Effector memory CD8-positive, alpha-beta T cell (primary cell): Measurements from ENCODE around the gene GFOD1.
"Not testable (repeated sequence)": the region's sequence is repeated elsewhere in the genome, so short reads cannot be mapped to it uniquely, and the experiment has no call there.

Experiments used
- ATAC-seq: fragments of 150-1000 bp; cut with Tn5 transposase; replicated peaks from 2 replicates; pipeline ENCODE4 v1.10.0; 2021; ENCODE audit warnings: mild to moderate bottlenecking, moderate library complexity
- DNase-seq, 3 experiments: peaks; one replicate each; pipeline ENCODE4 v3.0.0; 2021
- H3K27ac Mint-ChIP-seq, 2 donors: one replicate each; pipeline ENCODE4 v1.8.0; 2022; ENCODE audit warnings: mild to moderate bottlenecking in 2 of 2, mixed read lengths in 2 of 2, moderate library complexity in 2 of 2
- H3K27me3 Mint-ChIP-seq, 2 donors: one replicate each; pipeline ENCODE4 v1.8.0; 2022; ENCODE audit warnings: mixed read lengths in 2 of 2
- H3K36me3 Mint-ChIP-seq: one replicate; pipeline ENCODE4 v1.8.0; 2022; ENCODE audit warnings: mild to moderate bottlenecking, moderate library complexity, mixed read lengths; ENCODE audit not compliant: insufficient read depth
- H3K4me1 Mint-ChIP-seq, 2 donors: one replicate each; pipeline ENCODE4 v1.8.0; 2022; ENCODE audit warnings: low read depth in 2 of 2, mixed read lengths in 2 of 2
- H3K4me3 Mint-ChIP-seq, 2 donors: one replicate each; pipeline ENCODE4 v1.8.0; 2022; ENCODE audit warnings: mild to moderate bottlenecking in 2 of 2, mixed read lengths in 2 of 2, moderate library complexity in 2 of 2
- H3K9me3 Mint-ChIP-seq, 2 donors: one replicate each; pipeline ENCODE4 v1.8.0; 2022; ENCODE audit warnings: mixed read lengths in 2 of 2

The GFOD1 gene

DNA sequence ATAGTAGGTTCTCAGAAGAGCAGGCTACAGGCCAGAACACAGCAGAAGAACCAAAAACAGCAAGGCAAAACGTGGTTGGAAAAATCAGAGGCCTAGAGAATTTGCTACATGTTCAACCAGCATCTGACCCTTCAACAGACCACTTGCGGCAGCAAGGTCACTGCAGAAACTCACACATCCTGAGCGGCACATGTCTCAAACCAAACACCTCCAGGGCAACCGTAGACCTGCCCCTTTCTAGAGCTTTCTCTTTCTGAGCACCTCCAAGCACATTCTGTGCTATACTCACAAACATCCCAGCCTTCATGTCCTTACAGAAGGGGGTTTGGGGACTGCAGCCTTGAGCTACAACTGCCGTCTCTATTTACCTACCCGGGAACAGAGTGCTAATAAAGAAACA is 52.6 kb downstream of the GFOD1 start:
- DNase-seq (no peak), ATAC-seq (peak; percentile 30)
- Mint-ChIP-seq H3K4me3 (peak overlapping the region; percentile 72 to 89), H3K27me3 (no peaks in the 10 kb centered on the region), H3K36me3 (peaks cover 7% of the 10 kb centered on the region), H3K27ac (peak overlapping the region; percentile 86 to 99), H3K4me1 (peaks cover 45 to 62% of the 10 kb centered on the region in 2 donors), H3K9me3 (no peaks in the 10 kb centered on the region)

DNA sequence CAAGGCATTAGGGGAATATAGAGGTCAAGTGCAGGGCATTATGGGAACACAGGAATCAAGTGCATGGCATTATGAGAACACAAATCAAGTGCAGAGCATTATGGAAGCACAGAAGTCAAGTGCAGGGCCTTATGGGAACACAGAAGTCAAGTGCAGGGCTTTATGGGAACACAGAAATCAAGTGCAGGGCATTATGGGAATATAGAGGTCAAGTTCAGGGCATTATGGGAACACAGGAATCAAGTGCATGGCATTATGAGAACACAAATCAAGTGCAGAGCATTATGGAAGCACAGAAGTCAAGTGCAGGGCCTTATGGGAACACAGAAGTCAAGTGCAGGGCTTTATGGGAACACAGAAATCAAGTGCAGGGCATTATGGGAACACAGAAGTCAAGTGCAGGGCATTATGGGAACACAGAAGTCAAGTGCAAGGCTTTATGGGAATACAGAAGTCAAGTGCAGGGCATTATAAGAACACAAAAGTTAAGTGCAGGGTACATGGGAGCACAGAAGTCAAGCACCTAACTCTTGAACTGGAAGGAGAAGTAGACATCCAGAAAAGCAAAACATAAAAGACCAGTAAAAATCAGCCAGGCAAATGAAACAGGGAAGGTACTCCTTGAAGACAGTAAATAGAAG is 53.1 kb downstream of the GFOD1 start:
- not testable (repeated sequence) for ATAC-seq, DNase-seq, H3K27me3 Mint-ChIP-seq, H3K36me3 Mint-ChIP-seq, H3K9me3 Mint-ChIP-seq
- Mint-ChIP-seq H3K4me3 (peak overlapping the region in 1 of 2 donors; percentile 89), H3K27ac (peak overlapping the region; percentile 86 to 99), H3K4me1 (peaks cover 48 to 67% of the 10 kb centered on the region in 2 donors)

DNA sequence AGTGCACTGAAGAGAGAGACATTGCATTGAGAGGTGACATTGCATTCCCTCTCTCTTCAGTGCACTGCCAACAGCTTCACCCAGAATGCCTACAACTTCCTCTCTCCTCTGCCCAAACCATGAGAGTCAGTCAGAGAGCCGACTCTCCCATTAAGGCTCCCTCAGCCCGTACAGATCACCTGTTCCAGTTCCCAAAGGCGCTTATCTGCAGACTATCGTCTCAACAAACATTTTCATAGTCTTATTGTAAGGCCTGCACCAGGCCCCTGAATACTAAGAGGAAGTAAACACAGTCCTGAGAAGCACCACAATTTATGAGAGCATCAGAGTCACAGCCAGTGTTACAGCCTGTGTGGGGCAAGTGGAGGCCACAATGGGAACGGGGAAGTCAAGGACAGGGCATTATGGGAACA is 53.7 kb downstream of the GFOD1 start:
- H3K27ac Mint-ChIP-seq: peak overlapping the region; percentile 9 to 99
- peaks cover 53 to 72% of the 10 kb centered on the region in 2 donors for H3K4me1 Mint-ChIP-seq
- H3K36me3 Mint-ChIP-seq: peaks cover 7% of the 10 kb centered on the region
- H3K4me3 Mint-ChIP-seq: peak overlapping the region in 1 of 2 donors; percentile 74
- H3K9me3 Mint-ChIP-seq: no peaks in the 10 kb centered on the region
- DNase-seq: no peak
- no peaks in the 10 kb centered on the region for H3K27me3 Mint-ChIP-seq
- no peak for ATAC-seq

DNA sequence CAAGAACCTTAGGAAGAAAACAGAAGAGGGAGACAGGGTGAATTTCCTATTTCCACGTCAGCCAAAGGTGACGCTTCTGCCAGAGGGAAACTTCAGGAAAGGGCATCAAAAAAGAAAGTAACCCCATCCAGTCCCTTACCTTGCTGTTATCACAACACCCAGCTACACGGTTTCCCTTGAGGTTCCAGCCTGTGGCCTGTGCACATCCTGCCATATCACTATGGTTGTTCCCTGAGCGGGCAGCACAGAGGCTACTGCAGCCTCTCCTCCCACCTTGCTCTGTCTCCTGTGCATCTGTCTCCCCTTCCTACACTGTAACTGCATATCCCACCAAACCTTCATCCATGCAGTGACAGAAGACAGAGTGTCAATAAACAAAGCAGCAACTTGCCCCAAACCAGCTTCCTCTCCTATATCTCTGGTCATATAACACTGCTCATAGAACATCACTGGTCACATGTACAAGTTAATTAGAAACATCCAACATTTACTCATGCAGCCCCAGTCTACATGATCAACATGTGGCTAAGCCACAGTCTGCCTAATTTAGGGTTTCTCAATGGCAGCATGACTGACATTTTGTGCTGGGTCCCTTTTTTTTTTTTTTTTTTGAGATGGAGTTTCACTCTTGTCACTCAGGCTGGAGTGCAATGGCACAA is 54.7 kb downstream of the GFOD1 start:
- Mint-ChIP-seq H3K27ac (peak overlapping the region; percentile 87 to 99), H3K36me3 (peaks cover 17% of the 10 kb centered on the region), H3K4me3 (peak overlapping the region; percentile 67 to 74), H3K9me3 (no peaks in the 10 kb centered on the region), H3K4me1 (peaks cover 62 to 80% of the 10 kb centered on the region in 2 donors), H3K27me3 (no peaks in the 10 kb centered on the region)
- ATAC-seq (peak; percentile 8), DNase-seq (no peak)

DNA sequence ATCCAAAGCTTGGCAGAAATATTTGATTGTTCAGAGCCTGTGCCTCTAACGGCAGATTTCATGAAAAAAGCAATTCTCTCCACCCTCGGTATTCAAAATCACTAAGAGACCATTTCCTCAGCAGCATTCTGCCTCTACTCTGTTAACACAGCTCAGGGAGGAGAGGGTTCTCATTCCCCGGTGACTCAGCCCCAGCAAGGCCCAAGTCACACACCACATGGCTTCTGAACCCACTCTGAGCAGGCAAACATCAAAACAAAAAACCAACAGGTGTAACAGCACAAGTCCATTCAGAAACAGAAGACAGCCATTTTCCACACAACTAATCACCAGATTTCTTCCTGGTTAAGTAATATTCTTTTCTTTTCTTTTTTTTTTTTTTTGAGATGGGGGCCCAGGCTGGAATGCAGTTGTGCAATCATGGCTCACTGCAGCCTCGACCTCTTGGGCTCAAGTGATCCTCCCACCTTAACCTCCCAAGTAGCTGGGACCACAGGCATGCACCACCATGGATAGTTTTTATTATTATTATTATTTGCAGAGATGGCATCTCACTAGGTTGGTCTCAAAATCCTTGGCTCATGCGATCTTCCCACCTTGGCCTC is 55.4 kb downstream of the GFOD1 start:
- Mint-ChIP-seq H3K4me3 (peak overlapping the region; percentile 67 to 74), H3K4me1 (peaks cover 63 to 83% of the 10 kb centered on the region in 2 donors), H3K27me3 (no peaks in the 10 kb centered on the region), H3K27ac (peak overlapping the region; percentile 87 to 99), H3K9me3 (no peaks in the 10 kb centered on the region), H3K36me3 (peaks cover 18% of the 10 kb centered on the region)
- ATAC-seq (peak; percentile 11), DNase-seq (no peak)

DNA sequence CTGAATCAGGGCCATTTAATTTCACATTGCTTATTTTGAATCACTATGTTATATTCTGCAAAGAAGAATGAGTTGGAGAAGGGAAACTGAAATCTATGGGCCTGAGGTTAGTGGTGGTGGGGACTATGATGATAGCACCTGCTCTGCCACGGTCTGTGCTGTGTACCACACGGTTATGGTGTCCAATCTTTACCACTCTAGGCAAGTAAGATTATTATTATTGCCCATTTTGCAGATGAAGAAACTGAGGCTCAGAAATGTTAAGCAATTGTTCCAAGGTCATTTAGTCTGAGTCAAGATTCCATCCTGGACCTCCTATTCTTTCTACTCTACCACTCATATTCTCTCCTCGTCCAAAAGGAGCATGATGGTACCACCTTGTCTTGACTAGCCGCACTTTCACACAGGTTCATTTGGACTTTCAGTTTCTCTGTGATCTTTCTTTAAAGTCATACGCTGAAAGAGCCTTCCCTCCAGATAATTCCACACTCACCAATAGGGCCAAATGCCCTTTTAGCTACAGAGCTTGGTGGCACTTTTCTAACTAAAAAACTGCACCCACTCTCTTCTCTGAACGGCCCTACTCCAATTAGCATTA is 56.2 kb downstream of the GFOD1 start:
- peak overlapping the region; percentile 67 to 74 for H3K4me3 Mint-ChIP-seq
- ATAC-seq: peak; percentile 8
- peak overlapping the region; percentile 87 to 99 for H3K27ac Mint-ChIP-seq
- H3K4me1 Mint-ChIP-seq: peaks cover 70 to 90% of the 10 kb centered on the region in 2 donors
- no peaks in the 10 kb centered on the region for H3K9me3 Mint-ChIP-seq
- no peaks in the 10 kb centered on the region for H3K27me3 Mint-ChIP-seq
- peaks cover 18% of the 10 kb centered on the region for H3K36me3 Mint-ChIP-seq
- DNase-seq: no peak

DNA sequence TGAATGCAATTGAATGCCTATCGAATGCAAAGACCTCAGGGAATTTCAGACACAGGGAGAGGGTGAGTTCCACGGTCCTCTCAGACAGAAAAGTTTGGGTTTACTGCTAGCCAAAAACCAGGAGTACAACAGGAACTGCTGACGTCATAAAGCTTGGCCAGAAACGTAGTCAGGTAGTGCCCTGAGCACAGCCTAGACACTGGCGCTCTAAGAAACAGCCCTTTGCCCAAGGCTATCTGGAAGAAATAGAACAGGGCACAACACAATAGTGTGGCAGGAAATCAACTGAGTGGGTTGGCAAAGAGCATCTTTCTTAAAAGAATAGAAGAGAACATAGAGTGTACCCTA is 58.0 kb downstream of the GFOD1 start:
- H3K4me3 Mint-ChIP-seq: peak overlapping the region in 1 of 2 donors; percentile 75
- H3K27ac Mint-ChIP-seq: peak overlapping the region; percentile 94 to 96
- no peaks in the 10 kb centered on the region for H3K27me3 Mint-ChIP-seq
- H3K9me3 Mint-ChIP-seq: no peaks in the 10 kb centered on the region
- ATAC-seq (no peak), DNase-seq (no peak)
- peaks cover 70 to 85% of the 10 kb centered on the region in 2 donors for H3K4me1 Mint-ChIP-seq
- H3K36me3 Mint-ChIP-seq: peaks cover 21% of the 10 kb centered on the region

DNA sequence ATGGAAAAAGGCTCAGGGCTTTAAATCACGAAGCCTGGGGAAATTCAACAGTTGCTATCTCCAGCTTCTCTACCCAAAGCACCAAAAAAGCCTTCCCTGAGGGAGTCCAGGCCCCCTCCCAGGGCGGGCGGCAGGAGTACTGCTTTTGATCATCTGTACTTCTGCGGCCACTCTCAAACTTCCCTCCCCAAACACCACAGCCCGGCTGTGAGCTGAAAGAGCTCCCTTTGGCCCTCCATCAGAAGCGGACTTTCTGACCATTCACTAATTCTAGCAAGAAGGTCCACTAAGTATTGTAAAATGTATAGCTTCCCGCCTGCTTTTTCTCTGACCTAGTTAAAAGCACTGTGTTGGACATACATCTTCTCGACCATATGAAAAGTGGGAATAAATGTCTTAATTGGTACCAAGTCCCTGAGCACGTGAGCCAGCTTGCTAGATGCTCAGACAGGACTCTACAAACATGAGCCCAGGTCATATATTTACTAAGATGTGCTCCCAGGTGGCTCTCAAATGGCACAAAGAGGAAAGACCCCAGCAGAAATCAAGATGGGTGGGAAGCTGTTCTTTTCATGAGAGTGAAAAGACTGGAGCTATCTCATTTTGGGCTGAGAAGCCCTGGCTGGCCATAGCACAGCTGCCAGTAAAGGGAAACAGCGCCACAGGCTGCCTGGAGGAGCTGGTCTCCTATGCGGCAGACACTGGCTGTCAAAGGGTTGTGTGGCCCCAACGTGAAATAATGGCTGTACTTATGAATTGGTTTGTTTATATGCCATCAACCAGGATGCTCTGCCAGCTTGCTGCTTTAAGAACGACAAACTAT is 58.6 kb downstream of the GFOD1 start:
- no peaks in the 10 kb centered on the region for H3K9me3 Mint-ChIP-seq
- H3K4me3 Mint-ChIP-seq: peak overlapping the region; percentile 70 to 75
- no peak for ATAC-seq
- no peaks in the 10 kb centered on the region for H3K27me3 Mint-ChIP-seq
- peak overlapping the region; percentile 94 to 96 for H3K27ac Mint-ChIP-seq
- H3K4me1 Mint-ChIP-seq: peaks cover 68 to 79% of the 10 kb centered on the region in 2 donors
- no peak for DNase-seq
- peaks cover 21% of the 10 kb centered on the region for H3K36me3 Mint-ChIP-seq

DNA sequence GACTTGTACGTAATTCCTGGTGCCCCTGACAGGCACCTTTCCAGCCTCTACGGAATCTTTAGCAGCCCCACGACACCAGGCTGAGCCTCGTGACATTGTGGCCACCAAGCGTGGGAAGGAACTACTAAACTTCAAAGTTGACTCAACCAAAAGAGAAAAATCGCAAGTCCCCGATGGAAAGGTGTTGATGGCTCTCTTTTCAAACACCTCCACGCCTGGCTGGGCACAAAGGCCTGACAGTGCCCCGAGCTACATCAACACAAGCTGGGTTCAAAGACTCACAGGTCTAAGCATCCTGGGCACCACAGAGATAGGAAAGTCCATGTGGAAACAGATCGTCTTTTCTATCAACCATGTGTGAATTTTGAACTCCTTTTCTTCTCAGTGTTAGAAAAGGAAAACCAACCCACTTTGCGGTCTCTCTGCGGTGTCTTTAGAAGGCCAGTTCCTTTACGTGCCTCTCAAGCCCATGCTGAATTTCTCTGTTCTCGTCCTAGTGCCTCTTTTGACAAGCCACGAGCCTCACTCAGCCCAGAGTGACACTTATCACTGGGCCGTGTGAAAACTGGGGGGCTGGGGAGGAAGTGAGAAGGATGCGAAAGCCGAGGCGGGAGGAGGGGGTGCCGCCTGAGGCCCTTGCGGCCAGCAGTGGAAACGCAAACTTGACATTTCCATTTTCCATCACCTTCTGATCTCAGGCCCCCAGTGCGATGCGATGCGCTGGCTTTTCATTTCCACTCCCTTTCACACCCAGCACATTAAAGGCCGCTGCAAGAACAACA is 59.4 kb downstream of the GFOD1 start:
- no peaks in the 10 kb centered on the region for H3K27me3 Mint-ChIP-seq
- DNase-seq: peak; percentile 68 to 76 (median 72)
- peaks cover 62 to 72% of the 10 kb centered on the region in 2 donors for H3K4me1 Mint-ChIP-seq

DNA sequence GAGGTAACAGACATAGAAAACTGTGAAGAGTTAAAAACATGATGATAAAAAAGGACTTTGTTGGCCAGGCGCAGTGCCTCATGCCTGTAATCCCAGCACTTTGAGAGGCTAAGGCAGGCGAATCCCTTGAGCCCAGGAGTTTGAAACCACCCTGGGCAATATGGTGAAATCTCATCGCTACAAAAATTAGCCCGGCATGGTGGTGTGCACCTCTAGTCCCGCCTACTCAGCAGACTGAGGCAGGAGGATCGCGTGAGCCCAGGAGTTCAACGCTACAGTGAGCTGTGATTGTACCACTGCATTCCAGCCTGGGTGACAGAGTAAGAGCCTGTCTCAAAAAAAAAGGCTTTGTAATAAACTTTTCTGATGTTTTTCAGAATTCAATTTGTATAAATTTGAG is 60.1 kb downstream of the GFOD1 start:
- no peaks in the 10 kb centered on the region for H3K27me3 Mint-ChIP-seq
- ATAC-seq: no peak
- no peaks in the 10 kb centered on the region for H3K9me3 Mint-ChIP-seq
- H3K27ac Mint-ChIP-seq: peak overlapping the region; percentile 94 to 96
- peak overlapping the region; percentile 70 to 75 for H3K4me3 Mint-ChIP-seq
- H3K36me3 Mint-ChIP-seq: peaks cover 18% of the 10 kb centered on the region
- DNase-seq: no peak
- H3K4me1 Mint-ChIP-seq: peaks cover 56 to 65% of the 10 kb centered on the region in 2 donors

More for the DNA sequence above, 59.4 kb downstream of the GFOD1 start:
- Mint-ChIP-seq H3K4me3 (peak overlapping the region; percentile 70 to 75), H3K9me3 (no peaks in the 10 kb centered on the region), H3K36me3 (peaks cover 21% of the 10 kb centered on the region), H3K27ac (peak overlapping the region; percentile 94 to 96)
- peak; percentile 83 for ATAC-seq

DNA sequence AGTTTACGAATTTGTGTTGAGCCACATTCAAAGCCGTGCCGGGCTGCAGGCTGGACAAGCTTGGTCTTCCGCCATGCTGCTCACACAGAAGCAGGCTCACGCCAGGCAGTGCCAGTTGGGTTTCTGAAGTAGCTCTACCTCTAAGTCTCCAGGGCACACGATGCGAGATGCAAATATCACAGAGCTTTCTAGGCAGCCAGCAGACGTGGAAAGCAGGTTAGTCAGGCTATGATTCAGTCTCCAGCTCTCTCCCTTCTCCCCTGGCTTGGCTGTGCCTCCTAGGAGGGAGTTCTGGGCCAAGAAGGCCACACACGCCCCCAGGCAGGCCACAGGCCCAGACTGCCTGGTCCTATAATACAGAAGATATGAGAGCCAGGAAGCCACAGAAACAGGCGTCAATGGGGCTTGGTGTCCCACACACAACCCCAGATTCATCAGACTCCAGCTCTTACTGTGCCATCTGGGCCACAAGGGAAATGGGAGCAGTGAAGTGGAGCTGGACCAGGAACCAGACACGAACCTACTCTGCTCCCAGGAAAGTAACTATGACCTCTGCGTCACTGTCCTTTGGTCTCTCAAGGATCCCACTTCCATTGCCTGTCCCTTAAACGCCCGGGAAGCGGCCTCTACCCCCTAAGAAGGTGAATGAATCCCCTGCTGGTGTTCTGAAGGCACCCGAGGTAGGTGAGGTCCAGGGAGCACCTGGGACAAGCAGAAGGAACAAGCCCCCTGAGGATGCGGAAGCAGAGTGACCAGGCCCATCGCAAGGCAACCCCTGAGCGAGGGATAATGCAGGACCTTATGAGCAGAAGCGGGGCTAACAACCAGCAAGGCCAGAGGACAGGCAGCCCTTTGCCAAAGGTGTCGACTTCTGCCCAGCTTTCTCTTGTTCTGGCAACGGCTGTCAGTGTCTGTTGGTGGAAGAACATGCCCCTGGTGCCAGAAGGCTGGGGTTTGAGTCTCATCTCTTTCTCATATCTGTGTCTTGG is 61.2 kb downstream of the GFOD1 start:
- Mint-ChIP-seq H3K4me1 (peaks cover 45 to 57% of the 10 kb centered on the region in 2 donors), H3K4me3 (peak overlapping the region; percentile 30 to 75), H3K36me3 (peaks cover 14% of the 10 kb centered on the region), H3K27ac (peak overlapping the region; percentile 60 to 96), H3K27me3 (no peaks in the 10 kb centered on the region), H3K9me3 (no peaks in the 10 kb centered on the region)
- DNase-seq (no peak), ATAC-seq (no peak)
